HepG2 (cell line): ENCODE results near the gene STK11. TPM values are rescaled to one million over a fixed set of nuclear protein-coding genes. Genes with fewer than 3 reads are reported as not detected.

Source experiments
- ATAC-seq: fragments of 200-7000 bp; cut with Tn5 transposase; 3 replicates; pipeline ENCODE4 v1.9.1; 2020; ENCODE audit warnings: mild to moderate bottlenecking, moderate library complexity
- BruUV-seq: library from RNA; stranded (reverse); fragments of 400-500 nt; replicated peaks from 2 replicates; lab custom pipeline; 2021; lab: Mats Ljungman, UMichigan
- CTCF ChIA-PET: fragments of 300-600 bp; formaldehyde crosslinking; extraction: SDS; loops from one replicate; lab custom pipeline; 2021; ENCODE audit warnings: low total read pairs, inconsistent platforms, low intra/inter-chr PET ratio; lab: Yijun Ruan, JAX
- POLR2A ChIA-PET: fragments of 350-600 bp; sonication (Branson Sonifier 250); formaldehyde crosslinking; loops from one replicate; lab custom pipeline; 2020; ENCODE audit warnings: antibody characterized with exemption, inconsistent platforms; lab: Yijun Ruan, JAX
- DNase-seq: peaks from one replicate; pipeline ENCODE4 v3.0.0-alpha.2; 2015; ENCODE audit warnings: low spot score
- FAIRE-seq: peaks from 3 replicates; lab custom pipeline; 2011; peaks lifted over from hg19 to GRCh38; lab: Jason Lieb, UNC
- H2AFZ ChIP-seq: one replicate; pipeline ENCODE4 v1.6.1; 2011; ENCODE audit warnings: low read length, inconsistent platforms
- H3K27ac ChIP-seq: fragments of 300-600 bp; 3 replicates; pipeline ENCODE4 v1.8.0; 2011; ENCODE audit warnings: mixed run types, mild to moderate bottlenecking, mixed read lengths, low read length, inconsistent platforms; ENCODE audit not compliant: insufficient read depth; ENCODE audit errors: extremely low read length
- H3K27me3 ChIP-seq, 2 experiments: fragments of 200-600 bp in 1 of 2; 2 replicates in 1 of 2; 3 replicates in 1 of 2; pipeline versions ENCODE4 v1.6.0 to v1.8.0; 2011; ENCODE audit warnings: low read length in 2 of 2, mild to moderate bottlenecking in 2 of 2, moderate library complexity in 2 of 2, inconsistent platforms in 1 of 2; ENCODE audit not compliant: insufficient read depth in 2 of 2, control insufficient read depth in 1 of 2
- H3K36me3 ChIP-seq, 2 experiments: fragments of 200-600 bp in 1 of 2; replicated peaks in 1 of 2; 2 replicates in 1 of 2; 3 replicates in 1 of 2; pipeline versions ENCODE4 v1.5.1 to v1.8.0; 2011; ENCODE audit warnings: low read length in 2 of 2, inconsistent platforms in 1 of 2; ENCODE audit not compliant: insufficient read depth in 2 of 2, control insufficient read depth in 1 of 2
- H3K4me1 ChIP-seq: 2 replicates; pipeline ENCODE4 v1.5.1; 2012; ENCODE audit warnings: low read length, inconsistent platforms; ENCODE audit not compliant: insufficient read depth
- H3K4me2 ChIP-seq: 2 replicates; pipeline ENCODE4 v1.6.0; 2011; ENCODE audit warnings: low read depth, low read length, inconsistent platforms
- H3K4me3 ChIP-seq, 3 experiments: fragments of 200-600 bp in 1 of 3; sonication (generic), shearing (Covaris generic) in 1 of 3; replicated peaks in 1 of 3; 2 replicates each; pipeline ENCODE4 v1.5.1; 2011 to 2016; ENCODE audit warnings: low read length in 3 of 3, inconsistent platforms in 2 of 3, low read depth in 2 of 3, mild to moderate bottlenecking in 2 of 3, control low read depth in 1 of 3, mixed read lengths in 1 of 3; ENCODE audit not compliant: insufficient read depth in 1 of 3
- H3K79me2 ChIP-seq: one replicate; pipeline ENCODE4 v1.6.1; 2011; ENCODE audit warnings: low read length, inconsistent platforms; ENCODE audit not compliant: insufficient read depth
- H3K9ac ChIP-seq: 2 replicates; pipeline ENCODE4 v1.6.0; 2011; ENCODE audit warnings: mild to moderate bottlenecking, low read depth, low read length, inconsistent platforms; ENCODE audit not compliant: insufficient read depth
- H3K9me3 ChIP-seq: 2 replicates; pipeline ENCODE4 v1.5.1; 2012; ENCODE audit warnings: mild to moderate bottlenecking, low read length
- H4K20me1 ChIP-seq: 2 replicates; pipeline ENCODE4 v1.6.0; 2011; ENCODE audit warnings: inconsistent platforms, mild to moderate bottlenecking, low read length, moderate library complexity; ENCODE audit not compliant: insufficient read depth
- DNMT1 ChIP-seq: sonication (generic); formaldehyde crosslinking; IDR thresholded peaks from 2 replicates; pipeline ENCODE4 v1.5.1; 2020; ENCODE audit warnings: mild to moderate bottlenecking, missing genetic modification reagents
- ELF3 ChIP-seq: IDR thresholded peaks from 2 replicates; pipeline ENCODE4 v1.6.1; 2016; ENCODE audit warnings: missing genetic modification reagents, missing compliant biosample characterization
- NFE2L2 ChIP-seq: fragments of 150-350 bp; IDR thresholded peaks from 2 replicates; pipeline ENCODE4 v1.6.1; 2014; ENCODE audit warnings: low read length
- RXRB ChIP-seq: IDR thresholded peaks from 2 replicates; pipeline ENCODE4 v1.6.1; 2016; ENCODE audit warnings: borderline replicate concordance, missing genetic modification reagents, missing compliant biosample characterization
- SIN3B ChIP-seq: fragments of 150-350 bp; IDR thresholded peaks from 2 replicates; pipeline ENCODE4 v1.6.1; 2014; ENCODE audit warnings: low read length
- TP53 ChIP-seq: sonication (generic); formaldehyde crosslinking; conservative IDR thresholded peaks from 2 replicates; pipeline ENCODE4 v1.4.0; 2020; ENCODE audit warnings: missing genetic modification reagents
- ZBTB8A ChIP-seq: sonication (generic); formaldehyde crosslinking; IDR thresholded peaks from 2 replicates; pipeline ENCODE4 v1.4.0; 2020; ENCODE audit warnings: mild to moderate bottlenecking, low read depth, missing genetic modification reagents, borderline replicate concordance
- ZNF878 ChIP-seq: sonication (generic); formaldehyde crosslinking; IDR thresholded peaks from 2 replicates; pipeline ENCODE4 v1.8.1; 2023; ENCODE audit warnings: mild to moderate bottlenecking, missing genetic modification reagents, moderate library complexity
- ZSCAN21 ChIP-seq: sonication (generic); formaldehyde crosslinking; IDR thresholded peaks from 2 replicates; pipeline ENCODE4 v1.8.0; 2022; ENCODE audit warnings: mild to moderate bottlenecking, missing genetic modification reagents, moderate library complexity, borderline replicate concordance
- WGBS: methylation state at CpG from one replicate; pipeline ENCODE4 v1.1.6; 2017; ENCODE audit warnings: low lambda C conversion rate; 5-methylcytosine and 5-hydroxymethylcytosine counted together
- in situ Hi-C: cut with HindIII; loops from 2 replicates; pipeline ENCODE4 v1.10.0; 2017; ENCODE audit warnings: low pct_unique_long_range_greater_than_20kb; ENCODE audit not compliant: extremely low pct_ligation_motif_present
- intact Hi-C: fragments of 100-400 bp; cut with micrococcal nuclease; formaldehyde crosslinking; loops from one replicate; pipeline ENCODE4 v1.10.0; 2022; ENCODE audit not compliant: unreplicated experiment
- polyA plus RNA-seq, 8 experiments: library from polyadenylated mRNA; depleted of rRNA in 3 of 8; stranded (reverse) in 7 of 8; unstranded in 1 of 8; fragments of >200 nt; fragmentation: Illumina TruSeq in 4 of 8; extraction: Trizol in 4 of 8; gene quantifications; 2 replicates each; pipeline versions ENCODE4 v1.2.1 to v1.2.3, GENCODE V29; 2011 to 2016; ENCODE audit warnings: low read depth in 4 of 8, missing spikeins in 1 of 8, mixed read lengths in 1 of 8; ENCODE audit not compliant: insufficient read depth in 1 of 8
- total RNA-seq, 5 experiments: library from RNA; depleted of rRNA; stranded (reverse); fragments of >200 nt; fragmentation: Illumina TruSeq; extraction: Trizol; gene quantifications; 2 replicates each; pipeline ENCODE4 v1.2.3, GENCODE V29; 2016; ENCODE audit warnings: low read depth in 1 of 5
- TF ChIP-seq, protein P1 (sequence below): sonication (generic); formaldehyde crosslinking; IDR thresholded peaks from 2 replicates; pipeline ENCODE4 v1.4.0; 2020; ENCODE audit warnings: missing genetic modification reagents
- TF ChIP-seq, protein P2 (sequence below): sonication (generic); formaldehyde crosslinking; IDR thresholded peaks from 2 replicates; pipeline ENCODE4 v1.4.0; 2020; ENCODE audit warnings: missing genetic modification reagents
- TF ChIP-seq, protein P3 (sequence below): sonication (generic); formaldehyde crosslinking; IDR thresholded peaks from 2 replicates; pipeline ENCODE4 v1.4.0; 2020; ENCODE audit warnings: missing genetic modification reagents, mild to moderate bottlenecking, borderline replicate concordance
- TF ChIP-seq, protein P4 (sequence below): fragments of 450-650 bp; IDR thresholded peaks from 2 replicates; pipeline ENCODE4 v1.6.1; 2017; ENCODE audit warnings: mild to moderate bottlenecking
- TF ChIP-seq, protein P5 (sequence below): sonication (generic); formaldehyde crosslinking; IDR thresholded peaks from 2 replicates; pipeline ENCODE4 v1.8.0; 2022; ENCODE audit warnings: mild to moderate bottlenecking, missing genetic modification reagents; ENCODE audit not compliant: insufficient replicate concordance

STK11 gene
- total and polyA plus RNA-seq, 2 of the 13 experiments (the other 11 are each of a cell fraction or from before 2014, with no cell fraction given) = 27.5 to 43.6 TPM

DNA sequence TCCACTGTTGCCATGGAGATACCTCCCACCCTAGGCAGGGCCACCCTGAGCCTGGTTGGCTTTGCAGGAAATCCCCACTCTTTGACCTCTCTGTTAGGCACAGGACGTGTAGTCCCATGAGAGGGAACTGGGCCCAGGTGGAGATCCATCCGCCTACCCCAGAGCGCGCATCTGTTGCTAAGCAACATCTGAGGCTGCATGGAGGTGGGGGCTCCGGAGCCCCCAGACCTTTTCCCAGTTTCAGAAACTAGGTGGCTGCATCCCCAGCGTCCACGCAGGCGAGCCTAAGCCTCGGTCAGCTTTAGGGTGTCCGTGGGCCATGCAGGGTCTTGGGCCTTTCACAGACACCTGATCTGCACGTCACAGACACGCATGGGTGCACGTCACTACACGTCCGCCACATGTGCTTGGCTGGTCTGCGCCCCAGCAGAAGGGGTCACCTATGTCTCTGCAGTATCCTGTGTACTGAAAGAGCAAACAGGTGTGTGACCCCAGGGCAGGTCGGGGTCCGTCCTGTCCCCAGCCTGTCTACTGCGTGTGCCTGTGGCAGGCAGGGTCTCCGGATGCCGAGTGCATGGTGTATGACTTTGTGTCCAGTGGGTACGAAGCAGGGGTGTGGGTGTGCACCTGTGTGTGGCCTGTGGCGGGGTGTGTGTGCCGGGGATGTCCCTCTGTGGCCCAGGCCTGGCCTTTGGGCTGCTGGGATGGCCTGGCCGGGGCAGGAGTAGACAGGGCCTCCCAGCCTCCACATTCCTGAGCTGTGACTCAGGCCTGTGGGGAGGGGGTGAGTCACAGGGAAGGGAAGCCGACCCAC lies 59.4 kb downstream of the STK11 start:
- H3K79me2 ChIP-seq = peaks cover 11% of the 10 kb centered on the region
- H3K4me2 ChIP-seq = peak overlapping the region; percentile 89
- no peak overlapping the region for H2AFZ ChIP-seq
- peak overlapping the region; percentile 56 for H3K9ac ChIP-seq
- 27% methylated on average over 15 of the region's 26 CpGs for WGBS
- H3K9me3 ChIP-seq = no peaks in the 10 kb centered on the region
- BruUV-seq = no TSS peak
- intact Hi-C loops = no loop called here
- CTCF ChIA-PET = interaction anchor here (3.8 kb wide), 1 partner anchor 21 kb away, joined by 60 read pairs; no protein-coding TSS in a partner anchor
- DNase-seq = peak; percentile 84
- H3K27me3 ChIP-seq = no peaks in the 10 kb centered on the region
- peaks cover 5% of the 10 kb centered on the region; the same call in 1 of the 2 replicates for H4K20me1 ChIP-seq
- peak; percentile 32 for ATAC-seq
- peak overlapping the region; percentile 9 to 90 (median 9); a peak in 4 of 6 replicates for H3K4me3 ChIP-seq
- peak overlapping the region; percentile 82 for H3K27ac ChIP-seq
- in situ Hi-C loops = no loop called here
- POLR2A ChIA-PET = interaction anchor here (0.6 to 12.8 kb wide), 5 partner anchors 9 to 237 kb away, joined by 3 to 668 read pairs (median 24); partner anchors contain the start of genes ATP5F1D, FAM174C and MIDN
- FAIRE-seq = peak; percentile 60
- peaks cover 67% of the 10 kb centered on the region for H3K4me1 ChIP-seq
- H3K36me3 ChIP-seq = no peaks in the 10 kb centered on the region
- TF ChIP-seq RXRB (CRISPR knock-in tag) = peak; percentile 79
- TF ChIP-seq ZBTB8A (CRISPR knock-in tag) = no peak
- TF ChIP-seq ZNF878 = no peak
- TF ChIP-seq ZSCAN21 (CRISPR knock-in tag) = peak; percentile 24; the same call in 1 of the 2 replicates
- TF ChIP-seq TP53 (CRISPR knock-in tag) = no peak
- TF ChIP-seq, protein P1, sequence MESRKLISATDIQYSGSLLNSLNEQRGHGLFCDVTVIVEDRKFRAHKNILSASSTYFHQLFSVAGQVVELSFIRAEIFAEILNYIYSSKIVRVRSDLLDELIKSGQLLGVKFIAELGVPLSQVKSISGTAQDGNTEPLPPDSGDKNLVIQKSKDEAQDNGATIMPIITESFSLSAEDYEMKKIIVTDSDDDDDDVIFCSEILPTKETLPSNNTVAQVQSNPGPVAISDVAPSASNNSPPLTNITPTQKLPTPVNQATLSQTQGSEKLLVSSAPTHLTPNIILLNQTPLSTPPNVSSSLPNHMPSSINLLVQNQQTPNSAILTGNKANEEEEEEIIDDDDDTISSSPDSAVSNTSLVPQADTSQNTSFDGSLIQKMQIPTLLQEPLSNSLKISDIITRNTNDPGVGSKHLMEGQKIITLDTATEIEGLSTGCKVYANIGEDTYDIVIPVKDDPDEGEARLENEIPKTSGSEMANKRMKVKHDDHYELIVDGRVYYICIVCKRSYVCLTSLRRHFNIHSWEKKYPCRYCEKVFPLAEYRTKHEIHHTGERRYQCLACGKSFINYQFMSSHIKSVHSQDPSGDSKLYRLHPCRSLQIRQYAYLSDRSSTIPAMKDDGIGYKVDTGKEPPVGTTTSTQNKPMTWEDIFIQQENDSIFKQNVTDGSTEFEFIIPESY (CRISPR knock-in tag) = peak; percentile 33; the same call in 1 of the 2 replicates
- TF ChIP-seq SIN3B = no peak
- TF ChIP-seq NFE2L2 = no peak
- TF ChIP-seq, protein P2, sequence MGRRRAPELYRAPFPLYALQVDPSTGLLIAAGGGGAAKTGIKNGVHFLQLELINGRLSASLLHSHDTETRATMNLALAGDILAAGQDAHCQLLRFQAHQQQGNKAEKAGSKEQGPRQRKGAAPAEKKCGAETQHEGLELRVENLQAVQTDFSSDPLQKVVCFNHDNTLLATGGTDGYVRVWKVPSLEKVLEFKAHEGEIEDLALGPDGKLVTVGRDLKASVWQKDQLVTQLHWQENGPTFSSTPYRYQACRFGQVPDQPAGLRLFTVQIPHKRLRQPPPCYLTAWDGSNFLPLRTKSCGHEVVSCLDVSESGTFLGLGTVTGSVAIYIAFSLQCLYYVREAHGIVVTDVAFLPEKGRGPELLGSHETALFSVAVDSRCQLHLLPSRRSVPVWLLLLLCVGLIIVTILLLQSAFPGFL (CRISPR knock-in tag) = no peak
- TF ChIP-seq, protein P3, sequence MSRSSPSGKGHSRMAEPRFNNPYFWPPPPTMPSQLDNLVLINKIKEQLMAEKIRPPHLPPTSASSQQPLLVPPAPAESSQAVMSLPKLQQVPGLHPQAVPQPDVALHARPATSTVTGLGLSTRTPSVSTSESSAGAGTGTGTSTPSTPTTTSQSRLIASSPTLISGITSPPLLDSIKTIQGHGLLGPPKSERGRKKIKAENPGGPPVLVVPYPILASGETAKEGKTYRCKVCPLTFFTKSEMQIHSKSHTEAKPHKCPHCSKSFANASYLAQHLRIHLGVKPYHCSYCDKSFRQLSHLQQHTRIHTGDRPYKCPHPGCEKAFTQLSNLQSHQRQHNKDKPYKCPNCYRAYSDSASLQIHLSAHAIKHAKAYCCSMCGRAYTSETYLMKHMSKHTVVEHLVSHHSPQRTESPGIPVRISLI = no peak; the same call in 1 of the 2 replicates
- TF ChIP-seq, protein P4, sequence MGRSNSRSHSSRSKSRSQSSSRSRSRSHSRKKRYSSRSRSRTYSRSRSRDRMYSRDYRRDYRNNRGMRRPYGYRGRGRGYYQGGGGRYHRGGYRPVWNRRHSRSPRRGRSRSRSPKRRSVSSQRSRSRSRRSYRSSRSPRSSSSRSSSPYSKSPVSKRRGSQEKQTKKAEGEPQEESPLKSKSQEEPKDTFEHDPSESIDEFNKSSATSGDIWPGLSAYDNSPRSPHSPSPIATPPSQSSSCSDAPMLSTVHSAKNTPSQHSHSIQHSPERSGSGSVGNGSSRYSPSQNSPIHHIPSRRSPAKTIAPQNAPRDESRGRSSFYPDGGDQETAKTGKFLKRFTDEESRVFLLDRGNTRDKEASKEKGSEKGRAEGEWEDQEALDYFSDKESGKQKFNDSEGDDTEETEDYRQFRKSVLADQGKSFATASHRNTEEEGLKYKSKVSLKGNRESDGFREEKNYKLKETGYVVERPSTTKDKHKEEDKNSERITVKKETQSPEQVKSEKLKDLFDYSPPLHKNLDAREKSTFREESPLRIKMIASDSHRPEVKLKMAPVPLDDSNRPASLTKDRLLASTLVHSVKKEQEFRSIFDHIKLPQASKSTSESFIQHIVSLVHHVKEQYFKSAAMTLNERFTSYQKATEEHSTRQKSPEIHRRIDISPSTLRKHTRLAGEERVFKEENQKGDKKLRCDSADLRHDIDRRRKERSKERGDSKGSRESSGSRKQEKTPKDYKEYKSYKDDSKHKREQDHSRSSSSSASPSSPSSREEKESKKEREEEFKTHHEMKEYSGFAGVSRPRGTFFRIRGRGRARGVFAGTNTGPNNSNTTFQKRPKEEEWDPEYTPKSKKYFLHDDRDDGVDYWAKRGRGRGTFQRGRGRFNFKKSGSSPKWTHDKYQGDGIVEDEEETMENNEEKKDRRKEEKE = no peak
- no peak; the same call in 1 of the 2 replicates for TF ChIP-seq DNMT1 (CRISPR knock-in tag)
- TF ChIP-seq ELF3 (CRISPR knock-in tag) = peak; percentile 64
- TF ChIP-seq, protein P5, sequence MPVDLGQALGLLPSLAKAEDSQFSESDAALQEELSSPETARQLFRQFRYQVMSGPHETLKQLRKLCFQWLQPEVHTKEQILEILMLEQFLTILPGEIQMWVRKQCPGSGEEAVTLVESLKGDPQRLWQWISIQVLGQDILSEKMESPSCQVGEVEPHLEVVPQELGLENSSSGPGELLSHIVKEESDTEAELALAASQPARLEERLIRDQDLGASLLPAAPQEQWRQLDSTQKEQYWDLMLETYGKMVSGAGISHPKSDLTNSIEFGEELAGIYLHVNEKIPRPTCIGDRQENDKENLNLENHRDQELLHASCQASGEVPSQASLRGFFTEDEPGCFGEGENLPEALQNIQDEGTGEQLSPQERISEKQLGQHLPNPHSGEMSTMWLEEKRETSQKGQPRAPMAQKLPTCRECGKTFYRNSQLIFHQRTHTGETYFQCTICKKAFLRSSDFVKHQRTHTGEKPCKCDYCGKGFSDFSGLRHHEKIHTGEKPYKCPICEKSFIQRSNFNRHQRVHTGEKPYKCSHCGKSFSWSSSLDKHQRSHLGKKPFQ (CRISPR knock-in tag) = no peak
